NCI-H345 treated with DMSO at 0.1 percent for 48 hours (cell line): ENCODE results near the gene RPP21.

Source experiments
- DNase-seq: peaks from one replicate; lab custom pipeline; 2025; ENCODE audit not compliant: unreplicated experiment; lab: John Stamatoyannopoulos, UW

RPP21 gene

DNA sequence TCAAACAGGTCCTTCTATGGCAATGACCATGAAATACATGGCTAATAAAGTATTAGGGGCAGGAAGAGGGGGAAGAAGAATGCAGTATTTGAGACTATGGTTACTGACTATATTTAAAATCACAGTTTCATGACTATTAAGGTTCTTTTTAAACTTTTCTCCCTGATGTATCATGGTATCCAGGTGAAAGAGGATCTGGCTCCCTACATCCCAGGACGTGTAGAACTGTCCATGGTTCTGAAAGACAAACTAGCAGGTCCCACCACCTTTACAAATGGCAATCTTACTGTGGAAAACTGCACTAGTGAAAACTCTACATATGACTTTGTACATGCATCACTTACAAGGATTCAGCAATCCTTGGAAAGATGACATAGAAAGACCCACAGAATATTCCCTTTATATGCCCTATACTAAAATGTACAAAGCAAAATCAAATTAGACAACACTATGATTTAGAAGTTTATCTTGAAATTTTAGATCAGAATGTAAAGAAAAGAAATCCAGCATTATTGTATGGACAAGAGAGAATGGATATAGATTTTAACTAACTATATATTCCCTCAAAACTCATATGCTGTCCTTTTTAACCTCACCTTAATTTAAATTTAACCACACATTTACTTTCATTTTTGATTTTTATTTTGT is 33.5 kb downstream of the RPP21 start:
- DNase-seq = no peak

GRCh38 chr6:30380464-30380863 is 35.5 kb downstream of the RPP21 start:
- DNase-seq = no peak

GRCh38 chr6:30386166-30386565 is 41.2 kb downstream of the RPP21 start:
- DNase-seq = no peak

DNA sequence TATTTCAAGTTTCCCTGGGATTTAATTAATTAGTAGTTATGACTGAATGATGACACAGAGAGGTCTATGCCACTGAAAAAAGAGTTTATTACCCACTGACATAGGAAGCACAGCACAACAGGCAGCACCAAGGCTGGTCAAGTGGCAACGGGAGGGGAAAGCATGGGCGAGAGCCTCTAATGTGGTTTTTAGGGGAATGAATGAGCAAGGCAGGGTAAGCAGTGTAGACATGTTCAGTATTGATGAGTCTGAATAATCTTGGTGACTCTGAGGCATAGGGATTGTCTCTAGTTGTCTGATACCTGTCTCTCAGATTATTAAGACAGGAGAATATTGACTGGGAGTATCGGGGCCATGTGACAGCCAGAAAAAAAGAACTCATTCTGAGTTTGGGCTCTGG is 46.3 kb downstream of the RPP21 start:
- no peak for DNase-seq

DNA sequence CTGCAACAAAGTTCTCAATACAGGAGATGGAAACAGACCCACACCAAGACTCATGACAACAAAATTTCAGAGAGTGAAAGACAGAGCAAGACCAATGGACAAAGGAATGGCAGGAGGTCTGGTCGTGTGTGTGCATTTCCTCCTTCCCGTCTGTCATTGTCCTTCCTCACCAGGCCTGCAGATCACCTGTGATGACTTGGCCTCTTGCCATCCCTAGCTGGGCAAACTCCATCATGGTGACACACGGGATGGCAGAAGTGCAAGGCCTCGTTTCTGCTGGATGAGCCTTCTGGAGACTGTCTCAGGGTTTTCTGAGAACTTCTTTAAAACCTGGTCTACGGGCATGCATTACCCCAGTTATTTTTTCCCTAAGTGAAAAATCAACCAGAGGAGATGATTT is 49.2 kb downstream of the RPP21 start:
- peak; percentile 23 for DNase-seq
